Skeletal muscle tissue (tissue), 5 donors: ENCODE data around the gene ORC2. TPM values are rescaled to one million over a fixed set of nuclear protein-coding genes. Genes with fewer than 3 reads are reported as not detected.

ENCODE experiments used
- H3K27ac ChIP-seq: one replicate; pipeline ENCODE4 v1.7.0; 2013; ENCODE audit warnings: mild to moderate bottlenecking, low read depth, low read length, inconsistent platforms
- H3K27me3 ChIP-seq, 3 donors: one replicate each; pipeline ENCODE4 v1.7.0; 2013; ENCODE audit warnings: low read length in 3 of 3; ENCODE audit not compliant: control insufficient read depth in 3 of 3, insufficient read depth in 3 of 3
- H3K36me3 ChIP-seq, 3 donors: one replicate each; pipeline ENCODE4 v1.7.0; 2013; ENCODE audit warnings: low read length in 3 of 3; ENCODE audit not compliant: control insufficient read depth in 3 of 3, insufficient read depth in 3 of 3
- H3K4me1 ChIP-seq, 3 donors: one replicate each; pipeline ENCODE4 v1.7.0; 2013; ENCODE audit warnings: low read length in 3 of 3, mild to moderate bottlenecking in 3 of 3; ENCODE audit not compliant: control insufficient read depth in 3 of 3, insufficient read depth in 3 of 3
- H3K4me3 ChIP-seq, 3 donors: one replicate each; pipeline ENCODE4 v1.7.0; 2013; ENCODE audit warnings: low read length in 3 of 3
- H3K9ac ChIP-seq, 3 donors: one replicate each; pipeline ENCODE4 v1.7.0; 2013; ENCODE audit warnings: low read length in 3 of 3, mild to moderate bottlenecking in 3 of 3, moderate library complexity in 2 of 3, low read depth in 1 of 3
- H3K9me3 ChIP-seq, 3 donors: one replicate each; pipeline ENCODE4 v1.7.0; 2013; ENCODE audit warnings: low read length in 3 of 3; ENCODE audit not compliant: control insufficient read depth in 3 of 3
- small RNA-seq: library from RNA; depleted of rRNA; stranded (forward); fragments of <200 nt; gene quantifications from one replicate; pipeline ENCODE3, GENCODE V24; 2014
- total RNA-seq: library from RNA; depleted of rRNA; stranded (reverse); fragments of >200 nt; gene quantifications from one replicate; pipeline ENCODE4 v1.2.3, GENCODE V29; 2014
- donor health status: Osteomylitis.

The ORC2 gene
- total RNA-seq, 1 donor from 2014 or later, result 17.2 TPM

GRCh38 chr2:200864176-200865034 lies 99.1 kb downstream of the ORC2 start, which contains the start of gene CLK1:
TSS of gene CLK1 (minus strand) at chr2:200864658. CDS start at chr2:200861862, 2,796 bp downstream.
- Histone ChIP-seq H3K9ac (peak within 1 kb of the TSS; percentile 100), H3K36me3 (peaks cover 2 to 6% (median 3%) of the 10 kb centered on the region in 3 donors), H3K4me1 (peaks cover 15 to 28% (median 25%) of the 10 kb centered on the region in 3 donors), H3K9me3 (no peaks in the 10 kb centered on the region), H3K27me3 (no peaks in the 10 kb centered on the region), H3K27ac (peak within 1 kb of the TSS; percentile 100), H3K4me3 (peak within 1 kb of the TSS; percentile 91 to 100 (median 100))

DNA sequence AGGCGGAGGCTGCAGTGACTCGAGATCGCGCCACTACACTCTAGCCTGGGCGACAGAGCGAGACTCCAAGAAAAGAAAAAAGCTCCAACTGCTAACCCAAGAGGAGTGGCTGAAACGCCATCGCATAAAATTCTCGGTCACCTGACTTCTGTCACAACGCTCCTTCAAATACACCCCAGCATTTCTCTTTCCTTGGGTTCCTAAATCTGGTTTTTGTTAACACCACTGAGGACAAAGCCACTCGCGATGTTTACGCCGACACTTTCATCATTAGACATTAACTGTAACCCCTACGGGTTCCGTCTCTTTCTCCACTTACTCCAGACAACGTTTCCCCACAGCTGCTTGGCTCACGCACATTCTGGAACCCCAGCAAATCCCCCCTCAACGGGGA lies 99.7 kb downstream of the ORC2 start:
- H3K4me1 ChIP-seq, result peaks cover 21 to 34% (median 25%) of the 10 kb centered on the region in 3 donors

GRCh38 chr2:200862532-200863000 lies 100.9 kb downstream of the ORC2 start:
- Histone ChIP-seq H3K27ac (peak overlapping the region; percentile 100), H3K9ac (peak overlapping the region; percentile 100), H3K27me3 (no peaks in the 10 kb centered on the region), H3K4me1 (peaks cover 26 to 35% (median 28%) of the 10 kb centered on the region in 3 donors), H3K4me3 (peak overlapping the region; percentile 91 to 100 (median 100)), H3K9me3 (no peaks in the 10 kb centered on the region), H3K36me3 (peaks cover 14 to 21% (median 19%) of the 10 kb centered on the region in 3 donors)

More for the DNA sequence above, 99.7 kb downstream of the ORC2 start:
- H3K36me3 ChIP-seq, result peaks cover 6 to 8% (median 8%) of the 10 kb centered on the region in 3 donors
- peak overlapping the region; percentile 100 for H3K9ac ChIP-seq
- H3K9me3 ChIP-seq, result no peaks in the 10 kb centered on the region
- no peaks in the 10 kb centered on the region for H3K27me3 ChIP-seq
- H3K27ac ChIP-seq, result peak overlapping the region; percentile 100
- peak overlapping the region; percentile 91 to 100 (median 100) for H3K4me3 ChIP-seq

DNA sequence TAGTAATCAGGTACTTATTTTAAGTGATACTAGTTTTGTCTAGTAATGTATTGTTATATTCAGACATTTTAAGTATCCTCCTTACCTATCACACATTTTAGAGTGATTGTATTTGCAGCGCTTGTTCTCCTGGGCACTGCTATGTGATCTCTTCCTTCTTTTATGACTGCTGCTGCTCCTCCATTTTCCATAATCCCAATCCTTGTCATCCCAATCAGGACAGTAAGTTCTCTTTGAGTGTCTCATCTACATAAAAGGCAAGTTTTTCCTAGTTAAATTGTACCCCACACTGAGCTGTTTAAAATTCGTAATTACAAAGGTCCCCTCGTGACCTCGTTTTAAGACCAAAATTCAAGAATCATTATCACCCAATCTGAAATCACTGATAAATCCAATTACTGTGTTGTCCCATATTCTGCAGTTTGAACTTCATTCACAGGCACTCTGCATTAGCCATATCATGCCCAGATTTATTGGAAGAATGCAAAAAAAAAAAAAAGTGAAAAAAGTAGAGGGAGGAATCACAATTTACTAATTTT lies 101.8 kb downstream of the ORC2 start:
- peak overlapping the region; percentile 91 to 100 (median 100) for H3K4me3 ChIP-seq
- peaks cover 26 to 29% (median 28%) of the 10 kb centered on the region in 3 donors for H3K4me1 ChIP-seq
- peak overlapping the region; percentile 100 for H3K27ac ChIP-seq
- peak overlapping the region; percentile 46 to 60 (median 47) for H3K9ac ChIP-seq
- H3K36me3 ChIP-seq, result peaks cover 22 to 29% (median 28%) of the 10 kb centered on the region in 3 donors
- H3K9me3 ChIP-seq, result no peaks in the 10 kb centered on the region
- no peaks in the 10 kb centered on the region for H3K27me3 ChIP-seq

- Histone ChIP-seq H3K27me3 (no peaks in the 10 kb centered on the region), H3K9ac (peak overlapping the region in 2 of 3 donors; percentile 4 to 12), H3K4me3 (peak overlapping the region in 2 of 3 donors; percentile 38 to 100), H3K36me3 (peaks cover 34 to 41% (median 41%) of the 10 kb centered on the region in 3 donors), H3K9me3 (no peaks in the 10 kb centered on the region), H3K4me1 (peaks cover 23 to 27% (median 24%) of the 10 kb centered on the region in 3 donors), H3K27ac (peak overlapping the region; percentile 21)
Observed at GRCh38 chr2:200860092-200860795, 103.2 kb downstream of the ORC2 start.

Small RNA genes within 50 kb of the gene (small RNA-seq; reads per million reads assigned to genes)
- not detected for gene RF00019
- gene RNU6-312P, result not detected
- not detected for gene RNU6-762P

Other genes with a start within 250 kb of the ORC2 start
- 180 TPM for gene BZW1, start 151.8 kb downstream of the ORC2 start, total RNA-seq
- gene CLK1, start 99.0 kb downstream of the ORC2 start, total RNA-seq, result 99.2 TPM
- gene PPIL3, start 74.6 kb downstream of the ORC2 start, total RNA-seq, result 63.7 TPM
- 23.0 TPM for gene NIF3L1, start 74.3 kb downstream of the ORC2 start, total RNA-seq
- 16.7 TPM for gene HYCC2, start 108.0 kb upstream of the ORC2 start, total RNA-seq
- 87.7 TPM for gene NDUFB3, start 108.3 kb upstream of the ORC2 start, total RNA-seq
- 62.6 TPM for gene CFLAR, start 152.5 kb upstream of the ORC2 start, total RNA-seq
- 16.2 TPM for gene CASP10, start 219.5 kb upstream of the ORC2 start, total RNA-seq